Bronchial epithelial cell (primary cell): ENCODE measurements around the gene FUS. TPM values are rescaled to one million over a fixed set of nuclear protein-coding genes. Genes with fewer than 3 reads are reported as not detected.

Source experiments
- DNase-seq: peaks from one replicate; pipeline ENCODE4 v3.0.0-alpha.2; 2010; ENCODE audit warnings: low read depth
- FAIRE-seq: peaks from 2 replicates; lab custom pipeline; 2011; peaks lifted over from hg19 to GRCh38; lab: Jason Lieb, UNC
- H3K27me3 ChIP-seq: 2 replicates; pipeline ENCODE4 v1.5.1; 2011; ENCODE audit warnings: low read length; ENCODE audit not compliant: control insufficient read depth, insufficient read depth
- H3K36me3 ChIP-seq: 2 replicates; pipeline ENCODE4 v1.5.1; 2011; ENCODE audit warnings: low read length; ENCODE audit not compliant: control insufficient read depth, insufficient read depth
- H3K4me3 ChIP-seq: 2 replicates; pipeline ENCODE4 v1.5.1; 2011; ENCODE audit warnings: mild to moderate bottlenecking, low read depth, low read length, control low read depth
- CTCF ChIP-seq: IDR thresholded peaks from 2 replicates; pipeline ENCODE4 v1.5.1; 2011; ENCODE audit warnings: mild to moderate bottlenecking, moderate library complexity, low read length, control low read depth, inconsistent platforms; ENCODE audit not compliant: insufficient read depth, severe bottlenecking
- total RNA-seq: library from RNA; depleted of rRNA; stranded (reverse); fragments of >200 nt; gene quantifications from 2 replicates; pipeline ENCODE4 v1.2.1, GENCODE V29; 2014

FUS gene
- total RNA-seq, 1 donor from 2014 or later, result 25.0 TPM

GRCh38 chr16:31221357-31222160, 41.6 kb downstream of the FUS start:
- peak; percentile 83 for FAIRE-seq
- H3K4me3 ChIP-seq, result no peak overlapping the region
- H3K27me3 ChIP-seq, result peaks cover 5% of the 10 kb centered on the region

GRCh38 chr16:31223044-31223443, 43.1 kb downstream of the FUS start:
- no peak for TF ChIP-seq CTCF
- H3K36me3 ChIP-seq, result no peaks in the 10 kb centered on the region
- no peak overlapping the region for H3K4me3 ChIP-seq
- no peaks in the 10 kb centered on the region for H3K27me3 ChIP-seq
- FAIRE-seq, result no peak
- no peak for DNase-seq

More at GRCh38 chr16:31221357-31222160, 41.6 kb downstream of the FUS start:
- DNase-seq, result no peak
- TF ChIP-seq CTCF, result no peak
- no peaks in the 10 kb centered on the region for H3K36me3 ChIP-seq

GRCh38 chr16:31224092-31224955, 44.4 kb downstream of the FUS start:
- no peak overlapping the region for H3K4me3 ChIP-seq
- FAIRE-seq (no peak), DNase-seq (no peak)
- TF ChIP-seq CTCF, result no peak
- H3K36me3 ChIP-seq, result no peaks in the 10 kb centered on the region
- H3K27me3 ChIP-seq, result no peaks in the 10 kb centered on the region

- H3K27me3 ChIP-seq, result no peaks in the 10 kb centered on the region
- DNase-seq (no peak), FAIRE-seq (no peak)
- H3K4me3 ChIP-seq, result no peak overlapping the region
- no peaks in the 10 kb centered on the region for H3K36me3 ChIP-seq
- TF ChIP-seq CTCF, result no peak
Measured at GRCh38 chr16:31225193-31225592, 45.3 kb downstream of the FUS start.

GRCh38 chr16:31228206-31228605, 48.3 kb downstream of the FUS start:
- no peaks in the 10 kb centered on the region for H3K36me3 ChIP-seq
- H3K27me3 ChIP-seq, result no peaks in the 10 kb centered on the region
- FAIRE-seq (no peak), DNase-seq (no peak)
- no peak for TF ChIP-seq CTCF
- H3K4me3 ChIP-seq, result no peak overlapping the region
